Lower leg skin (tissue), 3 donors: Measurements from ENCODE around the gene CHCHD4.
"Not testable (repeated sequence)": the region's sequence is repeated elsewhere in the genome, so short reads cannot be mapped to it uniquely, and the experiment has no call there.

Experiments
- POLR2A ChIP-seq, 2 donors: fragments of 450-650 bp; IDR thresholded peaks; one replicate each; pipeline ENCODE4 v1.6.1; 2016 to 2017; ENCODE audit warnings: antibody characterized with exemption in 2 of 2, mild to moderate bottlenecking in 1 of 2, moderate library complexity in 1 of 2
- TF ChIP-seq, protein P1 (sequence below), 3 donors: fragments of 450-650 bp; IDR thresholded peaks; one replicate each; pipeline ENCODE4 v1.5.1; 2016; ENCODE audit warnings: antibody characterized with exemption in 3 of 3, mild to moderate bottlenecking in 3 of 3, moderate library complexity in 2 of 3

DNA sequence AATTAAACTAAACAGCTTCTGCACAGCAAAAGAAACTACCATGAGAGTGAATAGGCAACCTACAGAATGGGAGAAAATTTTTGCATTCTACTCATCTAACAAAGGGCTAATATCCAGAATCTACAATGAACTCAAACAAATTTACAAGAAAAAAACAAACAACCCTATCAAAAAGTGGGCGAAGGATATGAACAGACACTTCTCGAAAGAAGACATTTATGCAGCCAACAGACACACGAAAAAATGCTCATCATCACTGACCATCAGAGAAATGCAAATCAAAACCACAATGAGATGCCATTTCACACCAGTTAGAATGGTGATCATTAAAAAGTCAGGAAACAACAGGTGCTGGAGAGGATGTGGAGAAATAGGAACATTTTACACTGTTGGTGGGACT, 49.4 kb downstream of the CHCHD4 start:
- not testable (repeated sequence) for TF ChIP-seq POLR2A (IDR thresholded peaks at IDR 0.05)
- TF ChIP-seq, protein P1, sequence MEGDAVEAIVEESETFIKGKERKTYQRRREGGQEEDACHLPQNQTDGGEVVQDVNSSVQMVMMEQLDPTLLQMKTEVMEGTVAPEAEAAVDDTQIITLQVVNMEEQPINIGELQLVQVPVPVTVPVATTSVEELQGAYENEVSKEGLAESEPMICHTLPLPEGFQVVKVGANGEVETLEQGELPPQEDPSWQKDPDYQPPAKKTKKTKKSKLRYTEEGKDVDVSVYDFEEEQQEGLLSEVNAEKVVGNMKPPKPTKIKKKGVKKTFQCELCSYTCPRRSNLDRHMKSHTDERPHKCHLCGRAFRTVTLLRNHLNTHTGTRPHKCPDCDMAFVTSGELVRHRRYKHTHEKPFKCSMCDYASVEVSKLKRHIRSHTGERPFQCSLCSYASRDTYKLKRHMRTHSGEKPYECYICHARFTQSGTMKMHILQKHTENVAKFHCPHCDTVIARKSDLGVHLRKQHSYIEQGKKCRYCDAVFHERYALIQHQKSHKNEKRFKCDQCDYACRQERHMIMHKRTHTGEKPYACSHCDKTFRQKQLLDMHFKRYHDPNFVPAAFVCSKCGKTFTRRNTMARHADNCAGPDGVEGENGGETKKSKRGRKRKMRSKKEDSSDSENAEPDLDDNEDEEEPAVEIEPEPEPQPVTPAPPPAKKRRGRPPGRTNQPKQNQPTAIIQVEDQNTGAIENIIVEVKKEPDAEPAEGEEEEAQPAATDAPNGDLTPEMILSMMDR (IDR thresholded peaks at IDR 0.05), result not testable (repeated sequence)
